ENCODE measurements around the gene DRAXIN.

Gene DRAXIN

GRCh38 chr1:11736746-11737639 is 45.5 kb downstream of the DRAXIN start:
- DNase-seq (ENCODE audit: low read depth): peak; percentile 66

GRCh38 chr1:11738096-11738495 is 46.6 kb downstream of the DRAXIN start:
- no peak for DNase-seq (ENCODE audit: low read depth)

GRCh38 chr1:11738783-11739182 is 47.3 kb downstream of the DRAXIN start:
- no peak for DNase-seq (ENCODE audit: low read depth)

- DNase-seq (ENCODE audit: low read depth): no peak
Observed at GRCh38 chr1:11740258-11741192, 49.0 kb downstream of the DRAXIN start.

- no peak for DNase-seq (ENCODE audit: low read depth)
Observed at GRCh38 chr1:11741482-11741881, 50.0 kb downstream of the DRAXIN start.

GRCh38 chr1:11741919-11742558 is 50.5 kb downstream of the DRAXIN start:
- DNase-seq (ENCODE audit: low read depth): no peak

GRCh38 chr1:11744287-11744686 is 52.8 kb downstream of the DRAXIN start:
- no peak for DNase-seq (ENCODE audit: low read depth)

- no peak for DNase-seq (ENCODE audit: low read depth)
Observed at GRCh38 chr1:11746092-11746491, 54.6 kb downstream of the DRAXIN start.

GRCh38 chr1:11746795-11747487 is 55.4 kb downstream of the DRAXIN start:
- DNase-seq (ENCODE audit: low read depth): no peak

- DNase-seq (ENCODE audit: low read depth): no peak
Observed at GRCh38 chr1:11748294-11749202, 57.0 kb downstream of the DRAXIN start.

GRCh38 chr1:11749203-11749689 is 57.7 kb downstream of the DRAXIN start:
- no peak for DNase-seq (ENCODE audit: low read depth)

GRCh38 chr1:11749996-11750395 is 58.5 kb downstream of the DRAXIN start:
- DNase-seq (ENCODE audit: low read depth): no peak

GRCh38 chr1:11751087-11751486 is 59.6 kb downstream of the DRAXIN start:
- DNase-seq (ENCODE audit: low read depth): no peak

GRCh38 chr1:11752359-11753088 is 61.0 kb downstream of the DRAXIN start:
- no peak for DNase-seq (ENCODE audit: low read depth)

- DNase-seq (ENCODE audit: low read depth): no peak
Observed at GRCh38 chr1:11753555-11754208, 62.2 kb downstream of the DRAXIN start.

- DNase-seq (ENCODE audit: low read depth): no peak
Observed at GRCh38 chr1:11757047-11757446, 65.5 kb downstream of the DRAXIN start.

GRCh38 chr1:11759791-11760190 is 68.3 kb downstream of the DRAXIN start:
- DNase-seq (ENCODE audit: low read depth): no peak

GRCh38 chr1:11761285-11761684 is 69.8 kb downstream of the DRAXIN start:
- no peak for DNase-seq (ENCODE audit: low read depth)

GRCh38 chr1:11761988-11762406 is 70.5 kb downstream of the DRAXIN start, which contains the start of gene C1orf167:
C1orf167 (plus strand) TSS chr1:11762193; CDS start chr1:11764401, 2,208 bp downstream.
- no peak for DNase-seq (ENCODE audit: low read depth)
